OCI-LY1 (cell line): Measurements from ENCODE around the gene P2RY6.

Experiments
- CTCF ChIP-seq: fragments of 200-600 bp; sonication (generic), shearing (Covaris generic); IDR thresholded peaks from 2 replicates; pipeline ENCODE4 v1.5.1; 2017; ENCODE audit warnings: mild to moderate bottlenecking, antibody characterized with exemption, low read length, moderate library complexity, mixed read lengths
- EZH2 ChIP-seq: fragments of 200-600 bp; sonication (generic), shearing (Covaris generic); IDR thresholded peaks from 2 replicates; pipeline ENCODE4 v1.8.0; 2017; ENCODE audit warnings: borderline replicate concordance, mixed run types, mild to moderate bottlenecking, antibody characterized with exemption, low read length, moderate library complexity, mixed read lengths

- TF ChIP-seq CTCF (no peak), EZH2 (no peak)
Observed at GRCh38 chr11:73239111-73239521, 33.0 kb upstream of the P2RY6 start.
